ENCODE data around the gene SEL1L3. TPM values are rescaled to one million over a fixed set of nuclear protein-coding genes. Genes with fewer than 3 reads are reported as not detected.
A peak's percentile ranks its signal among the peaks of the same experiment; 100 is the strongest.

The SEL1L3 gene
- total RNA-seq, 1 experiment from 2014 or later, result 20.2 TPM

- no peak for DNase-seq (ENCODE audit: low read depth)
Observed at GRCh38 chr4:25856756-25857155, 6.0 kb downstream of the SEL1L3 start.

- no peak for DNase-seq (ENCODE audit: low read depth)
Observed at GRCh38 chr4:25852103-25852502, 10.7 kb downstream of the SEL1L3 start.

GRCh38 chr4:25847329-25847728, 15.5 kb downstream of the SEL1L3 start:
- DNase-seq (ENCODE audit: low read depth), result no peak

GRCh38 chr4:25845841-25846653, 16.7 kb downstream of the SEL1L3 start:
- DNase-seq (ENCODE audit: low read depth), result no peak

- no peak for DNase-seq (ENCODE audit: low read depth)
Observed at GRCh38 chr4:25844961-25845712, 17.7 kb downstream of the SEL1L3 start.

GRCh38 chr4:25843340-25844097, 19.3 kb downstream of the SEL1L3 start:
- DNase-seq (ENCODE audit: low read depth), result peak; percentile 68

- DNase-seq (ENCODE audit: low read depth), result no peak
Observed at GRCh38 chr4:25842229-25842845, 20.5 kb downstream of the SEL1L3 start.

GRCh38 chr4:25839687-25840086, 23.1 kb downstream of the SEL1L3 start:
- DNase-seq (ENCODE audit: low read depth), result no peak

- DNase-seq (ENCODE audit: low read depth), result no peak
Observed at GRCh38 chr4:25839233-25839632, 23.6 kb downstream of the SEL1L3 start.

- no peak for DNase-seq (ENCODE audit: low read depth)
Observed at GRCh38 chr4:25838526-25838925, 24.3 kb downstream of the SEL1L3 start.

GRCh38 chr4:25837107-25837506, 25.7 kb downstream of the SEL1L3 start:
- no peak for DNase-seq (ENCODE audit: low read depth)

GRCh38 chr4:25835384-25835783, 27.4 kb downstream of the SEL1L3 start:
- no peak for DNase-seq (ENCODE audit: low read depth)

- DNase-seq (ENCODE audit: low read depth), result no peak
Observed at GRCh38 chr4:25834411-25835107, 28.2 kb downstream of the SEL1L3 start.

GRCh38 chr4:25830548-25830947, 32.2 kb downstream of the SEL1L3 start:
- no peak for DNase-seq (ENCODE audit: low read depth)

GRCh38 chr4:25827897-25828296, 34.9 kb downstream of the SEL1L3 start:
- DNase-seq (ENCODE audit: low read depth), result no peak

- DNase-seq (ENCODE audit: low read depth), result no peak
Observed at GRCh38 chr4:25827373-25827772, 35.4 kb downstream of the SEL1L3 start.

GRCh38 chr4:25826074-25826752, 36.6 kb downstream of the SEL1L3 start:
- no peak for DNase-seq (ENCODE audit: low read depth)

GRCh38 chr4:25823632-25824031, 39.2 kb downstream of the SEL1L3 start:
- no peak for DNase-seq (ENCODE audit: low read depth)

GRCh38 chr4:25821899-25822298, 40.9 kb downstream of the SEL1L3 start:
- DNase-seq (ENCODE audit: low read depth), result no peak

GRCh38 chr4:25821267-25821666, 41.5 kb downstream of the SEL1L3 start:
- DNase-seq (ENCODE audit: low read depth), result no peak

- no peak for DNase-seq (ENCODE audit: low read depth)
Observed at GRCh38 chr4:25818876-25819275, 43.9 kb downstream of the SEL1L3 start.

All from Daoy (cell line).